Islet of Langerhans (tissue), 1 donor: ENCODE measurements around the gene FZD8.

Source experiments
- FAIRE-seq: peaks from one replicate; lab custom pipeline; 2011; peaks lifted over from hg19 to GRCh38; lab: Jason Lieb, UNC

The FZD8 gene

DNA sequence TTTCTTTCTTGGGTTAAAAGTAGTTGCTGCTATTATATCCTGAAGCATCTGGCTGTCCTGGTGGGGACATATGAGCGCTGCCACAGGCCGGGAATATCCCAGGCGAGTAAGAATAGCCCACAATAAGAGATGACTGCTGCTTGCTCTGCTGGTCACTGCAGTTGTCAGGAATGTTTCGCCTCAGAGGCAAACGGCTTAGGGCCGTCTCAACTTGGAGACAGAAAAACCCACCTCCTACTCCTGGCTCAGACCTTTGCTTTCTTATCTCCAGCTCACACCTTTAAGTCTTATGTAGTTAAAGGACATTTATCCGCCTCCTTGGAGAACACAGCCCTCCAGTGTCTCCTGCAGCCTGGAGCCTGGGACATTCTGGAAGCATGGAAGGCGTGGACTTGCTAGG, 36.9 kb downstream of the FZD8 start, which contains the start of gene GJD4:
Gene GJD4 (plus strand): TSS at position 151 of the 400 bp plus-strand sequence. CDS start 227 bp downstream, at position 378.
- no peak for FAIRE-seq

- FAIRE-seq: no peak
Observed at GRCh38 chr10:35600193-35600592, 41.9 kb downstream of the FZD8 start.

GRCh38 chr10:35598379-35598778, 43.7 kb downstream of the FZD8 start:
- FAIRE-seq: no peak

DNA sequence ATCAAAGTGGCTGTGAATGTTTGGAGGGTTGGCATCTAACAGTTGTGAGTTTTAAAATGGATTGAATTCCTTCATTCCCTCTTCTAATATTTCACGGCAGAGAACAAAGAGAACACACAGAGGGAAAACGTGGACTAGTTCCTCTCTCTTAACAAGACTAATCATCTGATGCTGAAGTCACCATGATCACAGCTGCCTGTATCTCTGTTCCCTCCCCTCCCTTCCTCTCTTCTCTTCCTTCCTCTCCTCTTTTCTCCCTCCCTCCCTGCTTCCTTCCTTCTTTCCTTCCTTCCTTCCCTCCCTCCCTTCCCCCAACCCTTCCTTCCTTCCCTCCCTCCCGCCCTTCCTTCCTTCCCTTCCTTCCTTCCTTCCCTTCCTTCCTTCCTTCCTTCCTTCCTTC, 47.0 kb downstream of the FZD8 start:
- FAIRE-seq: no peak

DNA sequence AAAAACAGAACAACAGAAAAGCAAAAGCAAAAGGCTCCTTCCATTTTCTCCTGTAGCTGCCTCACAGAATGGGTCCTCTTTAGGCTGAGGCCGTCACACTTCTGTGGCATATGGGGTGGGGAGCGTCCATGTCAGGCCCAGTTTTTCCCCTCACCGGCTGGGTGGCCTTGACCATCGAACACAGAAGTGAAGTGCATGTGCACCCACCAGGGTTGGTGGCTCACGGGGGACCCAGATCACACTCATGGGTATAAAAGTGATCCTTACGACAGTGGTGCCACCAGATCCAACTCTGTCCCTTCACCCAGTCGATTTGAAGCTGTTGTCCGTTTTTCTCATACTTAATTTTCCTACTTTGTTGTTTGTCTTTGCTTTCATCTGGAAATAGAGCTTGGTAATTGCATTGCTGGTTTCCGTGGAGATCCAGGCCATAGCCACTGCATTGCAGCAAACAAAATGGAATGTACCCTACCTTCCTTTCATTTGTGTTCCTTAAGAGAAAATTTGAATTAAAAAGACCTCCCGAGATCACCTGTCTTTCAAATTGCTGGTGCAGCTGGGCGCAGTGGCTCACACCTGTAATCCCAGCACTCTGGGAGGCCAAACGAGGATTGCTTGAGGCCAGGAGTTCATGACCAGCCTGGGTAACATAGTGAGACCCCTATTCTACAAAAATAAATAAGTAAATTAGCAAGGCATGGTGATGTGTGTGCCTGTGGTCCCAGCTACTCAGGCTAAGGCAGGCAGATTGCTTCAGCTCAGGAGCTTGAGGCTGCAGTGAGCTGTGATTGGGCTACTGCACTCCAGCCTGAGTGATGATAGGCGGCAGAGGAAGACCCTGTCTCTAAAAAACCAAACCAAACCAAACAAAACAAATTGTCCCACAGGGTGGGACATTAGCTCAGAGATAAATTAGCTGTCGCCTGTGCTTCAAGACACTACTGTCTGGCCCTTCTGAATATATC, 47.7 kb downstream of the FZD8 start:
- FAIRE-seq: no peak

DNA sequence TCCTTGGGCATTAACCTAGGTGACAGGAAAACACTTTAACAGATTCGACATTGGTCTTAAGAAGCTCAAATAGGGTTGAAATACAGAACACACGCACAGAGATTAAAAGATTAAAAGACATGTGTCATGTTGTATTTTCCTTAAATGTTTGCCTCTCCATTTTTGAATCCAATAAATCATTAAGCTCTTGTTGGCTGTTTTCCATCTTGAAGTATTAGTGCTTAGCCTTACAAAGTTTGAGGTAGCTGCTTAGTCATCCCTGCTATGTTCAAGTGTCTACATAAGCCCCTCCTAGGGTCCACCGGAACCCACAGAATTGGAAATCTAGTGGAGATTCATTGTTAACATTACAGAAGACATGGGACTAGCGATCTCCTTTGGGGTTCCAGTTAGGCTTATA, 49.7 kb downstream of the FZD8 start:
- FAIRE-seq: no peak

DNA sequence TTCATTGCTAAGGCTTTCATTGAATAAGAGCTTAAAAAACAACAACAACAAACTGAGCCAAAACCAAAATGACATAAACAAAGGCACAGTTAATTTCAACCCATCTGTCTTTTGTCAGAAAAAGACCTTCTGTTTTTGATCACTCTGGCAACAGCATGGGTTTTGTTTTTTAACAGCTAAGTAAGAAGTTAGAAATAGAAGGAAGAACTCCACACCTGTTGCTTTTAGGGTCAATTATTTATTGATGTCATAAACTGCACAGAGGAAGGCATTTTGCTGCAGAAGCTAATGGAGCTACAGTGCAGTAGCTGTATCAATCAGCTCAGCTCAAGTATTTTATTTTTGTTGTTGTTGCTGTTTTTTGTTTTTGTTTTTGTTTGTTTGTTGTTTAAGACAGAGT, 53.3 kb downstream of the FZD8 start:
- no peak for FAIRE-seq
